Activated T-cell treated with anti-CD3 and anti-CD28 coated beads, Interleukin-2, amount 50 U/mL, for 72 hours (primary cell): Measurements from ENCODE around the gene CHAT. TPM values are rescaled to one million over a fixed set of nuclear protein-coding genes. Genes with fewer than 3 reads are reported as not detected.

ENCODE experiments used
- ATAC-seq, 2 donors: fragments of 150-1000 bp; cut with Tn5 transposase; replicated peaks in 1 of 2; 2 replicates each; pipeline ENCODE4 v1.10.0; 2021; ENCODE audit warnings: moderate library complexity in 2 of 2, mild to moderate bottlenecking in 1 of 2
- DNase-seq, 2 donors: peaks; one replicate each; pipeline ENCODE4 v3.0.0; 2021 to 2022; ENCODE audit warnings: mixed read lengths in 1 of 2
- H3K27ac Mint-ChIP-seq: one replicate; pipeline ENCODE4 v1.8.0; 2022; ENCODE audit warnings: mild to moderate bottlenecking, moderate library complexity, mixed read lengths
- H3K27me3 Mint-ChIP-seq: one replicate; pipeline ENCODE4 v1.8.0; 2022; ENCODE audit warnings: low read depth, mixed read lengths
- H3K36me3 Mint-ChIP-seq, 2 donors: one replicate each; pipeline ENCODE4 v1.8.0; 2022; ENCODE audit warnings: mixed read lengths in 2 of 2, mild to moderate bottlenecking in 1 of 2; ENCODE audit not compliant: insufficient read depth in 2 of 2
- H3K4me1 Mint-ChIP-seq: one replicate; pipeline ENCODE4 v1.8.0; 2022; ENCODE audit warnings: low read depth, mixed read lengths
- H3K4me3 Mint-ChIP-seq, 2 donors: one replicate each; pipeline ENCODE4 v1.8.0; 2022; ENCODE audit warnings: mild to moderate bottlenecking in 2 of 2, mixed read lengths in 2 of 2, moderate library complexity in 2 of 2
- H3K9me3 Mint-ChIP-seq, 2 donors: one replicate each; pipeline ENCODE4 v1.8.0; 2022; ENCODE audit warnings: mixed read lengths in 2 of 2
- total RNA-seq, 2 donors: library from RNA; stranded (reverse); gene quantifications; one replicate each; pipeline ENCODE4 v1.2.3, GENCODE V29; 2022

Gene CHAT
- under 1 TPM in 1 of 2 donors, not detected in 1; 0.14 TPM for total RNA-seq

DNA sequence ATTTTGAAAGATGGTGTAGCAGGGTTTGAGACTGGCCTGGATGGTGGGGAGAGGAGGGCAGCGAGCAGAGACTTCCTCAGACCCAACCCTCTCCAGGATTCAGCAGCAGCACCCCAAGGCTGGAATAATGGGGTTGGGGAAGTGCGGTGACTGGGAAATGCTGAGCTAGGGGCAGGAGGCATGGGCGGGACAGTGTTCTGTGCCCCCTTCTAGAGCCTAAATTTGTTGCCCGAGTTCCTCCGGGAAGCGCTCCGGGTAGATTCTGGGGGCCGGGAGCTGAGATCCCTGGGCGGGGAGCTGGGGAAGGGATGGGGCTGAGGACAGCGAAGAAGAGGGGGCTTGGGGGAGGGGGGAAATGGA, at the start of gene CHAT:
TSS of gene CHAT (plus strand) at position 156 of the 360 bp plus-strand sequence. CDS start at position 309, 153 bp downstream.
- ATAC-seq (no peak), DNase-seq (no peak)
- Mint-ChIP-seq H3K4me1 (no peaks in the 10 kb centered on the region), H3K27me3 (peaks cover 78% of the 10 kb centered on the region), H3K9me3 (no peaks in the 10 kb centered on the region), H3K27ac (no peak within 1 kb of the TSS), H3K4me3 (peak within 1 kb of the TSS; percentile 4 to 58), H3K36me3 (peaks cover 4 to 9% of the 10 kb centered on the region in 2 donors)

DNA sequence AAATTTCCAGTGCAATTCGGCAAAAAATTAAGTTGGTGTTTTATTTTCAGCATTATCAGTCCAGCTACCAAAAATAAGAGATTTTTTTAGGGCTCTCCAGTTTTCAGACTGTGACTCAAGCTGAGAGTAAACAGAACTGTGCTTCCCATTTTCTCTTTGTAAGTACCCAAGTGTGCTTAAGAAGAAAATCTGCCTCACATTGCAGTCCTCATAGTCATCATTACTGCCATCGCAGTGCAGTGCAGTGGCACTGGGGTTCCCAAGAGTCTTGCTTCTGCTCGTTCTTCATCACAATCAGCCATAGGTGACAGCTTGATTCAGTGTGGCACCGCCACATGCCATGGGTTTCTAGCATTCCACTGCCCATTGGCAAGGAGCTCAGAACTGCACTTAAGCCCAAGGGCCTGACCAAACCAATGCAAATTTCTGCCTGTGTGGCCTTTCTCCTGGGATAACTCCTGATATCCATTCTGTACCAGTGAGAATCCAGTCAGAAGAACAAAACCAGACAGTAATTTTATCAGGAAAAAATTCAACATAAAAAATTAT, 49.3 kb upstream of the CHAT start:
- H3K4me1 Mint-ChIP-seq: peaks cover 26% of the 10 kb centered on the region

DNA sequence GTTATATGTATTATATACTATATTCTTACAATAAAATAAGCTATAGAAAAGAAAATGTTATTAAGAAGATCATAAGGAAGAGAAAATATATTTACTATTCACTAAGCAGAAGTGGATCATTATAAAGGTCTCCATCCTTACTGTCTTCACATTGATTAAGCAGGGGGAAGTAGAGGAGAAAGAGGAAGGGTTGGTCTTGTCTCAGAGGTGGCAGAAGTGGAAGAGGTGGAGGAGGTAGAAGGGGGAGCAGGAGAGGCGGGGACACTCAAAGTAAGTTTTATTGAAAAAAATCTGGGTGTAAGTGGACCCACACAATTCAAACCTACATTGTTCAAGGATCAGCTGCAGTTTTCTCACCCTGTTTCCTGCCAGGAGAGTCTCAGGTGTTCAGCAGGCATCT, 46.0 kb upstream of the CHAT start:
- H3K9me3 Mint-ChIP-seq: peaks cover 2 to 3% of the 10 kb centered on the region in 2 donors
- peak overlapping the region in 1 of 2 donors; percentile 1 for H3K4me3 Mint-ChIP-seq
- H3K27me3 Mint-ChIP-seq: peaks cover 44% of the 10 kb centered on the region
- ATAC-seq: peak in 1 of 2 donors; percentile 2
- peaks cover 0 to 3% of the 10 kb centered on the region in 2 donors for H3K36me3 Mint-ChIP-seq
- no peak for DNase-seq
- H3K4me1 Mint-ChIP-seq: peaks cover 43% of the 10 kb centered on the region
- H3K27ac Mint-ChIP-seq: no peak overlapping the region

More for the DNA sequence above, 49.3 kb upstream of the CHAT start:
- Mint-ChIP-seq H3K27ac (no peak overlapping the region), H3K9me3 (peaks cover 2 to 3% of the 10 kb centered on the region in 2 donors), H3K27me3 (peaks cover 36% of the 10 kb centered on the region), H3K36me3 (peaks cover 0 to 3% of the 10 kb centered on the region in 2 donors), H3K4me3 (no peak overlapping the region)
- DNase-seq (no peak), ATAC-seq (no peak)

DNA sequence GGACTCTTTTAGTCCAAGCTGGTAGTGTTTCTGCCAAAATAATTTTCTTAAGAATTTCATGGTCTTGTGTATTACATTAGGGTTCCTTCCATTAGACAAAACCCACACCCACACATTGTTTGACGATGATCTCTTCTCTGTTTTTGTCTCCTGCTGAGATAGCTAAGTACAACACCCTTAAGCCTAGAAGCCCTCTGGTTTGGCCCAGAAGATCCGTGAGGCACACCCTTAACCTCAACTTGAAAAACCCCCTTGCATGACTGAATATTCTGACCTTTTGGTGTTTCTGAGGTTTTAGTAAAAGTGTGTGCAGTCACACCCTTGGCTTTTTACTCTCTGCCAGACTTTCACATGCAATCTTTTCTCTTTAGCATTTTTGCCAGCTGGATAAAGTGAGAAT, 45.6 kb upstream of the CHAT start:
- Mint-ChIP-seq H3K27ac (no peak overlapping the region), H3K9me3 (peaks cover 2 to 3% of the 10 kb centered on the region in 2 donors), H3K4me3 (peak overlapping the region; percentile 1 to 14), H3K27me3 (peaks cover 44% of the 10 kb centered on the region), H3K4me1 (peaks cover 41% of the 10 kb centered on the region), H3K36me3 (peaks cover 0 to 3% of the 10 kb centered on the region in 2 donors)
- peak; percentile 14 to 22 for DNase-seq
- ATAC-seq: peak; percentile 76 to 83

DNA sequence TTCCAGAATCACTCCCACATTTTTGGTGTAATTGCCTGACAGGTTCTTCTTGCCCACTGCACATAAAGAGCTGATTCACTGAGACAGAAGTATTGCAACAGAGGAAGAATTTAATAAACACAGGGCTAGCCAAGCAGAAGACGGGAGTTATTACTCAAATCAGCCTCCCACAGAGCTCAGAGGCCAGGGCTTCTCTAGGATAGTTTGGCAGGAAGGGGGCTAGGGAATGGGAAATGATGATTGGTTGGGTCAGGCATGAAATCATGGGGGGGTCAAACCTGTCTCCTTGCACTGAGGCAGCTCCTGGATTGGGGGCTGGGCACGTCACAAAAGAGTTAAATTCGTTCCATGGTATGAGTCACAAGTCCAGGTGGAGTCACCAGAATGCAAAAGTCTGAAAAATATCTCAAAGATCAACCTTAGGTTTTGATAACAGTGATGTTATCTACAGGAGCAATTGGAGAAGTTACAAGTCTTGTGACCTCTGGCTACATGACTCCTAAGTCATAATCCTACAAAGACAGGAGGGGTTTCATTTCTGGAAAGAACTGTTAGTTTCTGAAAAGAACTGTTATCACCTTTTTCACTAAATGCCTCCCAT, 44.7 kb upstream of the CHAT start:
- DNase-seq (no peak), ATAC-seq (peak; percentile 38 to 51)
- Mint-ChIP-seq H3K27ac (peak overlapping the region; percentile 12), H3K27me3 (peaks cover 44% of the 10 kb centered on the region), H3K4me1 (peaks cover 41% of the 10 kb centered on the region), H3K9me3 (peaks cover 2 to 3% of the 10 kb centered on the region in 2 donors), H3K36me3 (peaks cover 0 to 3% of the 10 kb centered on the region in 2 donors), H3K4me3 (peak overlapping the region; percentile 1 to 14)

DNA sequence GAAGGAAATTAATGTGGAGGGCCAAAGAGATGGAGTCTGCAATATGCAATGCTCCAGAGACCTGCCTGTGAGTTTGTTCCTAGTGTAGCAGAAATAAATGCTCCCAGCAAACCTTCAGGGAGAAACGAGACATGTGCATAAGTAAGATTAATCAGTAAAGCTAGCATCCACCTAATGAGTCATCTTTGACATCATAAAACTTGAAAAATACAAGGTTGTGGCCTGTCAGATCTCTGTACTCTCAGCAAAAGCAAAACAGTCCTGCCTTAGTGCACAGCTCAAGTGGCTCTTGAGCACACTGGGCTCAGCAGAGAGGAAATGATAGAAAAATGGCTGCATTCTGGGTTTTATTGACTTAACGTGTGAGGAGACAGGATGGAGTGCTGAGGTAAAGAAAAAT, 42.4 kb upstream of the CHAT start:
- H3K36me3 Mint-ChIP-seq: peaks cover 3% of the 10 kb centered on the region in 2 donors
- no peak overlapping the region for H3K27ac Mint-ChIP-seq
- H3K27me3 Mint-ChIP-seq: peaks cover 32% of the 10 kb centered on the region
- no peak overlapping the region for H3K4me3 Mint-ChIP-seq
- peak; percentile 53 to 70 for ATAC-seq
- DNase-seq: no peak
- H3K9me3 Mint-ChIP-seq: peaks cover 2 to 3% of the 10 kb centered on the region in 2 donors
- peaks cover 46% of the 10 kb centered on the region for H3K4me1 Mint-ChIP-seq

DNA sequence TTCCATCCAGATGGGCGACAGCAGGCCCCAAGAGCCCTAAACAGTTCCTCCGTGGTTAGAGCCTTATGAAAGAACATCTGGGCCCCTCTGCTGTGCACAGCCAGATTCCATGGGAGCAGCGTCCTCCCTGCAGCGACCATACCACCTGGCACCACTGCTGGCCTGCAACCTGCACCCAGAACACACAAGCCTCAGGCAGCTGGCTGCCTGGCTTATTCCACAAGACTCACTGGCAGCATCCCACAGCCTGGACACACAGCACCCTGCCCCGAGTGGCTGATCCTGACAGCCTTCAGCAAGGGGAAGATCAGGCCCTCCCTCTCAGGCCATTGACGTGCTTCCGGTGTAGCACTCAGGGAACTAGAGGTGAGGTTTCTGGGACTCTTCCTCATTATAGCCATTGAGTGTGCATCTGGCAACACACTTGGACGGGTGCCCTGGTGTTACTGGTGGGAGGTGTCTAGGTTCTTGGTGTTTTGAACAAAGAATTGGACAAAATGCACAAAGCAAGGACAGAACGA, 41.2 kb upstream of the CHAT start:
- H3K9me3 Mint-ChIP-seq: peaks cover 2 to 3% of the 10 kb centered on the region in 2 donors
- ATAC-seq (no peak), DNase-seq (no peak)
- H3K4me3 Mint-ChIP-seq: no peak overlapping the region
- H3K27me3 Mint-ChIP-seq: peaks cover 26% of the 10 kb centered on the region
- no peak overlapping the region for H3K27ac Mint-ChIP-seq
- H3K36me3 Mint-ChIP-seq: peaks cover 3 to 4% of the 10 kb centered on the region in 2 donors
- H3K4me1 Mint-ChIP-seq: peaks cover 56% of the 10 kb centered on the region

DNA sequence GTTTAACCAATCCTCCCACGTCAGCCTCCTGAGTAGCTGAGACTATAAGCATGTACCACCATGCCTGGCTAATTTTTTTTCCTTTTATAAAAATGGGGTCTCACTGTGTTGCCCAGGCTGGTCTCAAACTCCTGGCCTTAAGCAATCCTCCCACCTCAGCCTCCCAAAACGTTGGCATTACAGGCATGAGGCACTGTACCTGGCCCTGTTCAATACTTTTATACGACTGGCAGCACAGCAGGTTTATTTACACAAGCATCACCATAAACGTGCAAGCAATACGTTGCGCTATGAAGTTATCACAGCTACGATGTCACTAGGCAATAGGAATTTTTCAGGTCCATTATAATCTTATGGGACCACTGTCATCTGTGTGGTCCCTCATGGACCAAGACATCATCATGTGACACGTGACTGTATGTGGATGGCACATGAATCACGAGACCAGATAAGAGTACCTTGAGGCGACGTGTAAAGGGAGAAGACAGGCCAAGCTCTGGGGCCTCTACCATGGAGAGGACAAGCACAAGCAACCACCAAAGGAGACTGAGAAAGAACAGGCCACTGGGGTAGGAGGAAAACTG, 38.3 kb upstream of the CHAT start:
- Mint-ChIP-seq H3K4me1 (peaks cover 34% of the 10 kb centered on the region), H3K36me3 (peaks cover 0 to 4% of the 10 kb centered on the region in 2 donors), H3K4me3 (no peak overlapping the region), H3K9me3 (no peaks in the 10 kb centered on the region), H3K27me3 (peaks cover 30% of the 10 kb centered on the region), H3K27ac (no peak overlapping the region)
- DNase-seq (no peak), ATAC-seq (no peak)

DNA sequence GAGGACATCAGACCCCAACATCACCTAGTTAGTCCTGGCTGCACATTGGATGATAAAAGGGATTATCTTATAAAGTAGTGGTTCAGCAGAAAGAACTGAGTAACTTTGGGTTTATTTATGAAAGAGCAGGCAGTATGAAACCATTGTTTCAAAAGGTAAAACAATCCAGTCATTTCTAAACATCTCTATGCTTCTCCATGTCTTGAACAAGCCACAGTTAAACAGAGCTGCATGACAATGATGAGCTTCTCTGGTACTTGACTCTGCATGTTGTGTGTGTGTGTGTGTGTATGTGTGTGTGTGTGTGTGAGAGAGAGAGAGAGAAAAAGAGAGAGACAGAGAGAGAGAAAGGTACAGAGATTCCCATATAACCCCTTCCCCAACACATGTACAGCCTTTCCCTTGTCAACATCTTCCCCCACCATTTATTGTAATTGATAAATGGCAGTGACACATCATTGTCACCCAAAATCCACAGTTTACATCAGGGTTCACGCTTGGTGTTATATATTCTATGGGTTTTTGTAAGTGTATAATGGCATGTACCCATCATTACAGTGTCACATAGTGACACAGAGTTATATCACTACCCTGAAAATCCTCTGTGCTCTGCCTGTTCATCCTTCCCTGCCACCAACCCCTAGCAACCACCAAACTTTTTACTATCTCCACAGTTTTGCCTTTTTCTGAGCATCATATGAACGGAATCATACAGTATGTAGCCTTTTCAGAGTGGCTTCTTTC, 36.5 kb upstream of the CHAT start:
- ATAC-seq (peak; percentile 87 to 91), DNase-seq (no peak)
- Mint-ChIP-seq H3K4me3 (no peak overlapping the region), H3K27ac (no peak overlapping the region), H3K4me1 (peaks cover 21% of the 10 kb centered on the region), H3K9me3 (no peaks in the 10 kb centered on the region), H3K27me3 (peaks cover 36% of the 10 kb centered on the region), H3K36me3 (peaks cover 0 to 4% of the 10 kb centered on the region in 2 donors)

DNA sequence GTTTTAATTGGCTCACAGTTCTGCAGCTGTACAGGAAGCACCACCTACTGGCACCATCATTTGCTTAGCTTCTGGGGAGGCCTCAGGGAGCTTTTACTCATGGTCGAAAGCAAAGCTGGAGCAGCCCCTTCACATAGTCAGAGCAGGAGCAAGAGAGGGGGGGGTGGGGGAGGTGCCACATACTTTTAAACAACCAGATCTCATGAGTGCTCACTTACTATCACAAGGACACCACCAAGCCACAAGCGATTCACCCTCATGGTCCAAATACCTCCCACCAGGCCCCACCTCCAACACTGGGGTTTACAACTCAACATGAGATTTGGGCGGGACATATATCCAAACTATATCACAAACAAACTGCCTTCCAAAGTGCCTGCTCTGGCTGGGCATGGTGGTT, 35.4 kb upstream of the CHAT start:
- H3K4me1 Mint-ChIP-seq: peaks cover 21% of the 10 kb centered on the region
- H3K27ac Mint-ChIP-seq: no peak overlapping the region
- peaks cover 0 to 4% of the 10 kb centered on the region in 2 donors for H3K36me3 Mint-ChIP-seq
- ATAC-seq (peak; percentile 44 to 57), DNase-seq (peak in 1 of 2 donors; percentile 21)
- H3K4me3 Mint-ChIP-seq: no peak overlapping the region
- H3K27me3 Mint-ChIP-seq: peaks cover 43% of the 10 kb centered on the region
- no peaks in the 10 kb centered on the region for H3K9me3 Mint-ChIP-seq

DNA sequence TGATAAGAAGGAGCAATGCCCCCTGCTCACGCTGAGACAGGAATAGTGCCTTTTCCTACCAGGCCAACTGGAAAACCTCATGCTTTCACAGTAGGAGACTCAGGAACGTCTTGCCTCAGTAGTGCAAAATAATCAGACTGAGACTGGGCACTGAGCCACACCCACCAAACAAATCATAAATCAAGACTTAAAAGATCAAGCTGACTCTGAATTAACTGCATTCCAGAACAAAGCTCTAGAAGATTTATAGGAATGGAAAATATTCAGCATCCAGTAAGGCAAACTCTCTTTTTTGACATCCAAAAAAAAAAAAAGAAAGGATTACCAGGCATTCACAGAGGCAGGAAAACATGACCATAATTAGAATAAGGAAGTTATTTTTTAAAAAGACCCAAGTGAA, 34.2 kb upstream of the CHAT start:
- Mint-ChIP-seq H3K36me3 (peaks cover 0 to 4% of the 10 kb centered on the region in 2 donors), H3K27ac (no peak overlapping the region), H3K27me3 (peaks cover 55% of the 10 kb centered on the region), H3K4me1 (peaks cover 21% of the 10 kb centered on the region), H3K4me3 (no peak overlapping the region), H3K9me3 (no peaks in the 10 kb centered on the region)
- DNase-seq (no peak), ATAC-seq (no peak)

DNA sequence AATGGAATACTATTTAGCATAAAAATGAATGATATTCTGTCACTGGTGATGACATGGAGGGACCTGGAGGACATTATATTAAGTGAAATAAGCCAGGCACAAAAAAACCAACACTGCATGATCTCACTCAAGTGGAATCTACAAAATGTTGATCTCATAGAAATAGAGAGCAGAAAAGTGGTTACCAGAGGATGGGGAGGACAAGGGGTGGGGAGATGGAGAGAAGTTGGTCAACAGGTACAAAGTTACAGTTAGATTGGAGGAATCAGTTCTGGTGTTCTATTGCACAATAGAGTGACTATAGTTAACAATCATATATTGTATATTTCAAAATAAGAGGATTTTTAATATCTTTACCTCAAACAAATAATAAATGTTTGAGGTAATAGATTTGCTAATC, 28.4 kb upstream of the CHAT start:
- H3K4me1 Mint-ChIP-seq: no peaks in the 10 kb centered on the region
- peaks cover 2 to 4% of the 10 kb centered on the region in 2 donors for H3K9me3 Mint-ChIP-seq
- no peak overlapping the region for H3K4me3 Mint-ChIP-seq
- no peak for ATAC-seq
- no peak overlapping the region for H3K27ac Mint-ChIP-seq
- H3K36me3 Mint-ChIP-seq: peaks cover 1 to 4% of the 10 kb centered on the region in 2 donors
- H3K27me3 Mint-ChIP-seq: peaks cover 61% of the 10 kb centered on the region
- DNase-seq: no peak

DNA sequence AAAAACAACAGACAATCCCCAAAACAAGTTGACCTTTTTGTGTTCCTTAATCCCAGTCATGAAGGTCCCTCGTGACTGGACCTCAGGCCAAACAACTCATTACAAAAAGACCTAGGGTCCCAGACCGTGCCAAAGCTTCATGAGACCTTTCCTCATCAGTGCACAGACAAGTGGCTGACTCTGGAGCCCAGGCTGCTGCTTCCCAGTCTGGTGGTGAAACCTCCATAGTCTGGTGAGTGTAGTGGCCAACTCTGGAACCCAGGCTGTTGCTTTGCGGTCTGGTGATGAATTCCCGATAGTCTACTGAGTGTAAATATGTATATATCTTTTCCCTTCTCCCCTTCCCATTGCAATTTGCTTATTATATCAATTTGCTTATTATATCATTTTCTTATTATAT, 25.9 kb upstream of the CHAT start:
- peaks cover 2 to 4% of the 10 kb centered on the region in 2 donors for H3K9me3 Mint-ChIP-seq
- no peak overlapping the region for H3K27ac Mint-ChIP-seq
- H3K27me3 Mint-ChIP-seq: peaks cover 54% of the 10 kb centered on the region
- ATAC-seq (no peak), DNase-seq (no peak)
- peaks cover 2% of the 10 kb centered on the region for H3K4me1 Mint-ChIP-seq
- H3K4me3 Mint-ChIP-seq: no peak overlapping the region
- peaks cover 1 to 4% of the 10 kb centered on the region in 2 donors for H3K36me3 Mint-ChIP-seq
